ENCODE data around the gene WDR83.
"Not testable (repeated sequence)": the region's sequence is repeated elsewhere in the genome, so short reads cannot be mapped to it uniquely, and the experiment has no call there.

WDR83 gene

GRCh38 chr19:12666265-12667048 lies at the start of gene WDR83, which contains the start of gene MAN2B1:
Gene WDR83, plus strand, starts transcription at chr19:12666807. Its CDS starts 2,984 bp downstream, at chr19:12669791.
Gene MAN2B1, minus strand, starts transcription at chr19:12666742. Its CDS starts 41 bp downstream, at chr19:12666701.
- DNase-seq (ENCODE audit: low read depth), result peak; percentile 23

- DNase-seq (ENCODE audit: low read depth), result no peak
These were observed 49.0 kb upstream of the WDR83 start for GRCh38 chr19:12617646-12618045.

- DNase-seq (ENCODE audit: low read depth), result not testable (repeated sequence)
These were observed 45.2 kb upstream of the WDR83 start for GRCh38 chr19:12621253-12622024.

- no peak for DNase-seq (ENCODE audit: low read depth)
These were observed 43.1 kb upstream of the WDR83 start for GRCh38 chr19:12623361-12624031.

GRCh38 chr19:12626958-12627357 lies 39.6 kb upstream of the WDR83 start:
- DNase-seq (ENCODE audit: low read depth), result no peak

GRCh38 chr19:12628040-12629022 lies 38.3 kb upstream of the WDR83 start:
- no peak for DNase-seq (ENCODE audit: low read depth)

GRCh38 chr19:12629215-12629614 lies 37.4 kb upstream of the WDR83 start:
- DNase-seq (ENCODE audit: low read depth), result no peak

GRCh38 chr19:12636631-12637030 lies 30.0 kb upstream of the WDR83 start:
- DNase-seq (ENCODE audit: low read depth), result no peak

GRCh38 chr19:12638611-12639182 lies 27.9 kb upstream of the WDR83 start:
- DNase-seq (ENCODE audit: low read depth), result no peak

- DNase-seq (ENCODE audit: low read depth), result peak; percentile 48
These were observed 26.6 kb upstream of the WDR83 start for GRCh38 chr19:12639901-12640613.

GRCh38 chr19:12641456-12641855 lies 25.2 kb upstream of the WDR83 start:
- no peak for DNase-seq (ENCODE audit: low read depth)

GRCh38 chr19:12642506-12642905 lies 24.1 kb upstream of the WDR83 start:
- DNase-seq (ENCODE audit: low read depth), result no peak

- not testable (repeated sequence) for DNase-seq (ENCODE audit: low read depth)
These were observed 22.9 kb upstream of the WDR83 start for GRCh38 chr19:12643716-12644115.

- DNase-seq (ENCODE audit: low read depth), result no peak
These were observed 20.1 kb upstream of the WDR83 start for GRCh38 chr19:12646551-12646950.

- DNase-seq (ENCODE audit: low read depth), result no peak
These were observed 19.6 kb upstream of the WDR83 start for GRCh38 chr19:12647047-12647446.

- DNase-seq (ENCODE audit: low read depth), result no peak
These were observed 19.0 kb upstream of the WDR83 start for GRCh38 chr19:12647490-12648071.

GRCh38 chr19:12648088-12648487 lies 18.5 kb upstream of the WDR83 start:
- DNase-seq (ENCODE audit: low read depth), result no peak

GRCh38 chr19:12649941-12650340 lies 16.7 kb upstream of the WDR83 start:
- DNase-seq (ENCODE audit: low read depth), result no peak

- no peak for DNase-seq (ENCODE audit: low read depth)
These were observed 14.4 kb upstream of the WDR83 start for GRCh38 chr19:12652219-12652618.

GRCh38 chr19:12655546-12655945 lies 11.1 kb upstream of the WDR83 start:
- no peak for DNase-seq (ENCODE audit: low read depth)
